GM23248 (cell line): ENCODE measurements around the gene TBC1D14. TPM values are rescaled to one million over a fixed set of nuclear protein-coding genes. Genes with fewer than 3 reads are reported as not detected.

ENCODE experiments used
- DNase-seq: peaks from one replicate; pipeline ENCODE4 v3.0.0-alpha.2; 2015
- H2AFZ ChIP-seq: fragments of 200-600 bp; sonication (generic); 2 replicates; pipeline ENCODE4 v1.6.1; 2016; ENCODE audit warnings: antibody characterized with exemption
- H3F3A ChIP-seq: fragments of 200-600 bp; sonication (generic); 2 replicates; pipeline ENCODE4 v1.6.1; 2016; ENCODE audit warnings: mild to moderate bottlenecking, antibody characterized with exemption, mixed run types; ENCODE audit not compliant: insufficient read depth
- H3K27ac ChIP-seq: fragments of 200-600 bp; sonication (generic); 2 replicates; pipeline ENCODE4 v1.5.1; 2016; ENCODE audit warnings: mild to moderate bottlenecking
- H3K27me3 ChIP-seq: fragments of 200-600 bp; sonication (generic); replicated peaks from 2 replicates; pipeline ENCODE4 v1.6.1; 2016; ENCODE audit warnings: mild to moderate bottlenecking; ENCODE audit not compliant: insufficient read depth
- H3K36me3 ChIP-seq: fragments of 200-600 bp; sonication (generic); 2 replicates; pipeline ENCODE4 v1.6.1; 2016; ENCODE audit warnings: low read depth, mild to moderate bottlenecking
- H3K4me1 ChIP-seq: fragments of 200-600 bp; sonication (generic); 2 replicates; pipeline ENCODE4 v1.6.1; 2016; ENCODE audit warnings: mild to moderate bottlenecking; ENCODE audit not compliant: insufficient read depth
- H3K4me2 ChIP-seq: fragments of 200-600 bp; sonication (generic); one replicate; pipeline ENCODE4 v1.6.1; 2016; ENCODE audit warnings: mild to moderate bottlenecking; ENCODE audit not compliant: unreplicated experiment
- H3K4me3 ChIP-seq: fragments of 200-600 bp; sonication (generic); 2 replicates; pipeline ENCODE4 v1.5.1; 2016; ENCODE audit warnings: mild to moderate bottlenecking
- H3K79me2 ChIP-seq: fragments of 200-600 bp; sonication (generic); 2 replicates; pipeline ENCODE4 v1.6.1; 2016; ENCODE audit warnings: mild to moderate bottlenecking; ENCODE audit not compliant: insufficient read depth
- H3K9ac ChIP-seq: fragments of 200-600 bp; sonication (generic); 2 replicates; pipeline ENCODE4 v1.6.1; 2016; ENCODE audit warnings: mild to moderate bottlenecking
- H3K9me2 ChIP-seq: fragments of 200-600 bp; sonication (generic); 2 replicates; pipeline ENCODE4 v1.6.1; 2016; ENCODE audit warnings: mixed run types, mild to moderate bottlenecking, moderate library complexity; ENCODE audit not compliant: insufficient read depth
- H3K9me3 ChIP-seq: fragments of 200-600 bp; sonication (generic); one replicate; pipeline ENCODE4 v1.6.1; 2017; ENCODE audit warnings: low read depth
- H4K20me1 ChIP-seq: fragments of 200-600 bp; sonication (generic); 2 replicates; pipeline ENCODE4 v1.6.0; 2016; ENCODE audit not compliant: insufficient read depth
- EZH2 ChIP-seq: fragments of 200-600 bp; sonication (generic); IDR thresholded peaks from 2 replicates; pipeline ENCODE4 v1.6.1; 2018; ENCODE audit warnings: antibody characterized with exemption, mild to moderate bottlenecking; ENCODE audit not compliant: insufficient read depth, poor library complexity, severe bottlenecking
- EZH2phosphoT487 ChIP-seq: fragments of 200-600 bp; sonication (generic); IDR thresholded peaks from 2 replicates; pipeline ENCODE4 v1.6.1; 2018; ENCODE audit warnings: antibody characterized with exemption, moderate library complexity, mild to moderate bottlenecking, low read depth; ENCODE audit not compliant: insufficient read depth
- WGBS, 2 experiments: methylation state at CpG; one replicate each; pipeline ENCODE4 v1.1.6; 2015 to 2017; ENCODE audit warnings: low lambda C conversion rate in 2 of 2, low coverage in 1 of 2; ENCODE audit errors: missing lambda C conversion rate in 2 of 2; 5-methylcytosine and 5-hydroxymethylcytosine counted together
- in situ Hi-C: fragments of 300-500 bp; cut with MboI; formaldehyde crosslinking; loops from 2 replicates; pipeline ENCODE4 v1.15.0; 2020
- polyA plus RNA-seq: library from polyadenylated mRNA; unstranded; fragments of >200 nt; fragmentation: Nextera tagmentation; extraction: Ambion mirVana; gene quantifications from 2 replicates; pipeline ENCODE4 v1.2.1, GENCODE V29; 2016
- total RNA-seq: library from RNA; depleted of rRNA; stranded (reverse); fragments of >200 nt; shearing (Covaris generic); gene quantifications from 2 replicates; pipeline ENCODE4 v1.2.3, GENCODE V29; 2014

Gene TBC1D14
- total and polyA plus RNA-seq, 2 experiments from 2014 or later = 20.4 to 39.1 TPM

- H3K9me2 ChIP-seq = no peaks in the 10 kb centered on the region
- no peak overlapping the region for H3K4me3 ChIP-seq
- H3K4me2 ChIP-seq = no peak overlapping the region
- no peaks in the 10 kb centered on the region for H3K9me3 ChIP-seq
- no peaks in the 10 kb centered on the region for H3K27me3 ChIP-seq
- no peak for DNase-seq
- no peaks in the 10 kb centered on the region for H4K20me1 ChIP-seq
- no peak overlapping the region for H2AFZ ChIP-seq
- in situ Hi-C loops = no loop called here
- H3K36me3 ChIP-seq = peaks cover 9% of the 10 kb centered on the region; the same call in 1 of the 2 replicates
- H3F3A ChIP-seq = peaks cover 35% of the 10 kb centered on the region
- WGBS, 2 experiments = 87 to 96% methylated on average over 6 of the region's 6 CpGs
- peaks cover 38% of the 10 kb centered on the region for H3K4me1 ChIP-seq
- peaks cover 75% of the 10 kb centered on the region for H3K79me2 ChIP-seq
- no peak overlapping the region for H3K27ac ChIP-seq
- H3K9ac ChIP-seq = no peak overlapping the region
- TF ChIP-seq EZH2 (no peak), EZH2phosphoT487 (no peak)
Measured at GRCh38 chr4:6990661-6991060, 81.0 kb downstream of the TBC1D14 start.

- TF ChIP-seq EZH2phosphoT487 = no peak
- no peak for TF ChIP-seq EZH2
- no peaks in the 10 kb centered on the region for H3K9me2 ChIP-seq
- peaks cover 29% of the 10 kb centered on the region for H3F3A ChIP-seq
- H3K4me2 ChIP-seq = peak overlapping the region; percentile 39
- H3K9ac ChIP-seq = peak overlapping the region; percentile 62
- H3K27ac ChIP-seq = peak overlapping the region; percentile 78
- in situ Hi-C loops = no loop called here
- no peak overlapping the region for H2AFZ ChIP-seq
- peaks cover 14% of the 10 kb centered on the region; the same call in 1 of the 2 replicates for H3K36me3 ChIP-seq
- H4K20me1 ChIP-seq = no peaks in the 10 kb centered on the region
- no peaks in the 10 kb centered on the region for H3K9me3 ChIP-seq
- peaks cover 33% of the 10 kb centered on the region for H3K4me1 ChIP-seq
- H3K27me3 ChIP-seq = no peaks in the 10 kb centered on the region
- H3K79me2 ChIP-seq = peaks cover 71% of the 10 kb centered on the region
- 87 to 88% methylated on average over 11 of the region's 11 CpGs for WGBS, 2 experiments
- H3K4me3 ChIP-seq = no peak overlapping the region; the same call in 1 of the 2 replicates
- no peak for DNase-seq
Measured at GRCh38 chr4:6991249-6991648, 81.6 kb downstream of the TBC1D14 start.

- Histone ChIP-seq H3K79me2 (peaks cover 71% of the 10 kb centered on the region), H3K4me3 (no peak overlapping the region; the same call in 1 of the 2 replicates), H3F3A (peaks cover 25% of the 10 kb centered on the region), H3K4me2 (peak overlapping the region; percentile 39), H3K27me3 (no peaks in the 10 kb centered on the region), H2AFZ (no peak overlapping the region), H3K9me2 (no peaks in the 10 kb centered on the region), H3K4me1 (peaks cover 32% of the 10 kb centered on the region), H3K27ac (peak overlapping the region; percentile 78), H3K9ac (peak overlapping the region; percentile 62), H3K9me3 (no peaks in the 10 kb centered on the region), H4K20me1 (no peaks in the 10 kb centered on the region), H3K36me3 (peaks cover 21% of the 10 kb centered on the region; the same call in 1 of the 2 replicates)
- in situ Hi-C loops = no loop called here
- DNase-seq = peak; percentile 92
- 61 to 66% methylated on average over 15 of the region's 15 CpGs for WGBS, 2 experiments
- TF ChIP-seq EZH2phosphoT487 = no peak
- no peak for TF ChIP-seq EZH2
Measured at GRCh38 chr4:6991771-6992557, 82.3 kb downstream of the TBC1D14 start.

GRCh38 chr4:6992728-6993677 lies 83.4 kb downstream of the TBC1D14 start:
- 77 to 78% methylated on average over 15 of the region's 15 CpGs for WGBS, 2 experiments
- Histone ChIP-seq H2AFZ (no peak overlapping the region), H3F3A (peaks cover 16% of the 10 kb centered on the region), H3K36me3 (peaks cover 21% of the 10 kb centered on the region; the same call in 1 of the 2 replicates), H3K79me2 (peaks cover 68% of the 10 kb centered on the region), H3K9ac (no peak overlapping the region), H3K9me3 (no peaks in the 10 kb centered on the region), H3K27me3 (no peaks in the 10 kb centered on the region), H3K4me3 (no peak overlapping the region), H3K4me1 (peaks cover 30% of the 10 kb centered on the region), H3K27ac (no peak overlapping the region; the same call in 1 of the 2 replicates), H3K4me2 (no peak overlapping the region), H3K9me2 (no peaks in the 10 kb centered on the region), H4K20me1 (no peaks in the 10 kb centered on the region)
- DNase-seq = peak; percentile 38
- TF ChIP-seq EZH2 (no peak), EZH2phosphoT487 (no peak)
- in situ Hi-C loops = no loop called here
